GM08714 (cell line): ENCODE data around the gene TAF5.
"Not testable (repeated sequence)": the region's sequence is repeated elsewhere in the genome, so short reads cannot be mapped to it uniquely, and the experiment has no call there.

Source experiments
- H3K4me3 ChIP-seq: fragments of 200-500 bp; sonication (Bioruptor generic); 2 replicates; pipeline ENCODE4 v1.5.1; 2014; ENCODE audit warnings: mild to moderate bottlenecking, low read length, inconsistent platforms
- ZNF274 ChIP-seq: IDR thresholded peaks from 2 replicates; pipeline ENCODE4 v1.6.1; 2012; ENCODE audit warnings: mild to moderate bottlenecking, low read depth, low read length

Gene TAF5

GRCh38 chr10:103382769-103383168, 15.0 kb downstream of the TAF5 start:
- no peak overlapping the region for H3K4me3 ChIP-seq
- TF ChIP-seq ZNF274: no peak

- H3K4me3 ChIP-seq: no peak overlapping the region
- TF ChIP-seq ZNF274: no peak
Observed at GRCh38 chr10:103394180-103394579, 26.4 kb downstream of the TAF5 start.

GRCh38 chr10:103395754-103396066, 27.9 kb downstream of the TAF5 start:
- no peak for TF ChIP-seq ZNF274
- peak overlapping the region; percentile 80 for H3K4me3 ChIP-seq

- TF ChIP-seq ZNF274: no peak
- peak within 1 kb of the TSS; percentile 95 for H3K4me3 ChIP-seq
Observed at GRCh38 chr10:103396067-103396788, 28.5 kb downstream of the TAF5 start, which contains the start of the genes ATP5MK and PDCD11. Gene ATP5MK (minus strand): TSS chr10:103396475. CDS start chr10:103392457, 4,018 bp downstream. Gene PDCD11 (plus strand): TSS chr10:103396626. CDS start chr10:103398427, 1,801 bp downstream.

GRCh38 chr10:103396789-103397087, 29.0 kb downstream of the TAF5 start:
- no peak for TF ChIP-seq ZNF274

GRCh38 chr10:103397191-103397825, 29.5 kb downstream of the TAF5 start:
- peak overlapping the region; percentile 95 for H3K4me3 ChIP-seq
- TF ChIP-seq ZNF274: no peak

More at GRCh38 chr10:103396789-103397087, 29.0 kb downstream of the TAF5 start:
- peak overlapping the region; percentile 95 for H3K4me3 ChIP-seq

- no peak overlapping the region for H3K4me3 ChIP-seq
- no peak for TF ChIP-seq ZNF274
Observed at GRCh38 chr10:103413564-103413963, 45.8 kb downstream of the TAF5 start.

DNA sequence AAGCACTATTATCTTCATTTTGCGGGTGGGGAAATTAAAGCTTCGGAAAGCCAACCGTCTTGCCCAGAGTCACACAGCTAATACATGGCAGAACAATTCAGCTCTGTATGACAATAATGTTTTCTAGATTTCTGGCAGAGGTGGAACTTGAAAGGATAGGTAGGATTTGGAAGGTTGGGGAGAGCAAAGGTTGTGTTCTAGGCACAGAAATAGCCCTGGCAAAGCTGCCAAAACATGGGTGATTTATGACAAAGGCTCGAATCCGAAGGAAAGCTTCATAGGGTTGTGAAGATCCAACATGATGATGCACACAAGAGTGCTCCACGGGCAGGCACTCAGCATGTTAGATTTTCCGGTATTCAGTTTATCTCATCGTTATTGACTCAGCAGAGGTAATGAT, 47.8 kb downstream of the TAF5 start:
- H3K4me3 ChIP-seq: no peak overlapping the region
- TF ChIP-seq ZNF274: no peak

DNA sequence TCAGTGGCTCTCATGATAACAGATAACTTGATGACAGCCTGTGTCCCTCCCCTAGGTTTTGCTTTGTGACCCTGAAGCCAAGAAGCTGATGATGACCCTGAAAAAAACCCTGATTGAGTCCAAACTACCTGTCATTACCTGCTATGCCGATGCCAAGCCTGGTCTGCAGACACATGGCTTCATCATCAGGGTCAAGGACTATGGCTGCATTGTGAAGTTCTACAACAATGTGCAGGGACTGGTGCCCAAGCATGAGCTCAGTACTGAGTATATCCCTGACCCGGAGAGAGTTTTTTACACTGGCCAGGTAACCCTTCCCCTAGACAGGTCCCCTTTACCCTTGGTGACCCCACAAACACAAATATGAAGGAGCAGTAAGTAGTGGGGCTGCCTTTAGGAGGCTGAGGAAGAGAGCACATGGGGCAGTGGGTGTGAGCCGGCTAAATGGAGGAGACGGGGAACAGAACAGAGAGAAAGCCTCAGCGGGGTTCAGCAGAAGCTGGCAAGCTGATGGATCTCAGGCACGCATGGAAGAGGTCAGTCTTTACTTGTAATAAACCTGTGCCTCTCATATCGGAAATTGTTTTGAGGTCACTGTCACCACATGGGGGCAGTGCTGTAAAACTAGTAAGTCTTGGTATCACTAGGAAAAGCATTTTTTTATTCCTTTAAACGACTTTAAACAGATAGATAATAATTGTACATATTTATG, 48.8 kb downstream of the TAF5 start:
- TF ChIP-seq ZNF274: no peak
- no peak overlapping the region for H3K4me3 ChIP-seq

GRCh38 chr10:103417148-103417469, 49.3 kb downstream of the TAF5 start:
- H3K4me3 ChIP-seq: not testable (repeated sequence)

GRCh38 chr10:103417601-103418000, 49.8 kb downstream of the TAF5 start:
- TF ChIP-seq ZNF274: no peak
- no peak overlapping the region for H3K4me3 ChIP-seq

DNA sequence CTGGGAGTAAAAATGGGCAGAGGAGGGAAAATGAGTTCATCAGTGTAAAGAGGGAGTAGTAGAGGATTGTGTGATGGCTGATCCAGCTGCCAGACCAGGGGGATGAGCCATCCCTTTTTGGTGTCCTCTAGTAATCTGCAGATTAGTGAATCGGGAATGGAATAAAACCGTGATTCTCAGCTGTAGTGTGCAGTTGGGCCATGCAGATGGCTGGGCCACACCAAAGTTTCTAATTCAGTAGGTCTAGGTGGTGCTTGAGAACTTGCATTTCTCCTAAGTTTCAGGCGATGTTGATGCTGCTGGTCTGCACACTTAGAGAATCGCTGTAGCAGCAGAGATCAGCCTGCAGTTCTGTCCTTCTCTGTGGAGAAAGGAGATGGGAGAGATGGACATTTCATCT, 51.3 kb downstream of the TAF5 start:
- no peak for TF ChIP-seq ZNF274

DNA sequence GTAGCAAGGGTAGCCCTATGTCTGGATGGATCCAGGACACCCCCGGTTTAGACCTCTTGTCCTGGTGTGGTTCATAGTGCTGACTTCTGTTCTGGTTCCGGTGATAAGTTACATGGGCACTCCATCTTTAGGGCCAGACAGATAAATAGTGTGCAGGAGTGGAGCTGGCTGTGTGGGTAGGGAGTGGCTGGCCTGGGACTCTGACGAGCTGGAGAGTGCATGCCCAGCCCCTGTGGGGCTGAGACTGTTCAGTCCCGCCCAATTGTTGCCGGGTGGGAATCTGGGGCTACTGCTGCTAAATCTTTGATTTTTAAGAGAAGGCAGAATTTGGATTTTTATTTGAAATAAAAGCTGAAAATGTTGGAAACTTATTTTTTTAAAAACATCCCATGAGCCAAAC, 56.0 kb downstream of the TAF5 start:
- no peak overlapping the region for H3K4me3 ChIP-seq
- TF ChIP-seq ZNF274: no peak

More for the DNA sequence above, 51.3 kb downstream of the TAF5 start:
- H3K4me3 ChIP-seq: no peak overlapping the region

DNA sequence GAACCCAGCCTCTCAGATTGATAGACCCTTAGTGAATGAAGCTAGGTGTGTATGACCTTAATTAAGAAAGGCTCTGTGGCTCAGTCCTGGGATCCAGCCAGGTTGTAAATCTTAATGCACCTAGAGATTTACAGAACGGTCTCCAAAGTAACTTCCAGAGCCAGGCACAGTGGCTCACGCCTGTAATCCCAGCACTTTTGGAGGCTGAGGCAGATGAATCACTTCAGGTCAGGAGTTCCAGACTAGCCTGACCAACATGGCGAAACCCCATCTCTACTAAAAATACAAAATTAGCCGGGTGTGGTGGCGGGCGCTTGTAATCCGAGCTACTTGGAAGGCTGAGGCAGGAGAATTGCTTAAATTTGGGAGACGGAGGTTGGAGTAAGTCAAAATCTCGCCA, 60.1 kb downstream of the TAF5 start:
- TF ChIP-seq ZNF274: no peak
- no peak overlapping the region for H3K4me3 ChIP-seq

GRCh38 chr10:103428989-103429643, 61.3 kb downstream of the TAF5 start:
- TF ChIP-seq ZNF274: no peak
- no peak overlapping the region for H3K4me3 ChIP-seq
